Astrocyte of the cerebellum (primary cell): Measurements from ENCODE around the gene HEXA.

Source experiments
- DNase-seq: peaks from one replicate; pipeline ENCODE4 v3.0.0-alpha.2; 2011; ENCODE audit warnings: low read depth
- H3K4me3 ChIP-seq: 2 replicates; pipeline ENCODE4 v1.5.1; 2011; ENCODE audit warnings: mild to moderate bottlenecking, low read depth, low read length, moderate library complexity
- CTCF ChIP-seq: IDR thresholded peaks from 2 replicates; pipeline ENCODE4 v1.5.1; 2012; ENCODE audit warnings: low read length, low read depth, moderate library complexity, mild to moderate bottlenecking; ENCODE audit errors: missing control alignments
- in situ Hi-C: cut with HindIII; loops from 2 replicates; pipeline ENCODE4 v1.10.0; 2017; ENCODE audit warnings: low sequenced_read_pairs

The HEXA gene

GRCh38 chr15:72377331-72377730 lies 1.5 kb upstream of the HEXA start:
- in situ Hi-C loops: no loop called here
- no peak for TF ChIP-seq CTCF
- H3K4me3 ChIP-seq: no peak overlapping the region
- no peak for DNase-seq

- in situ Hi-C loops: no loop called here
- TF ChIP-seq CTCF: no peak
- H3K4me3 ChIP-seq: peak overlapping the region; percentile 98
- no peak for DNase-seq
Observed at GRCh38 chr15:72375501-72375845, 341 bp downstream of the HEXA start.

GRCh38 chr15:72372361-72372760 lies 3.5 kb downstream of the HEXA start:
- DNase-seq: no peak
- TF ChIP-seq CTCF: no peak
- in situ Hi-C loops: no loop called here
- no peak overlapping the region for H3K4me3 ChIP-seq

GRCh38 chr15:72369964-72370363 lies 5.8 kb downstream of the HEXA start:
- no peak for DNase-seq
- no peak overlapping the region for H3K4me3 ChIP-seq
- in situ Hi-C loops: no loop called here
- TF ChIP-seq CTCF: no peak

- in situ Hi-C loops: no loop called here
- no peak for TF ChIP-seq CTCF
- H3K4me3 ChIP-seq: no peak overlapping the region
- no peak for DNase-seq
Observed at GRCh38 chr15:72368899-72369298, 6.9 kb downstream of the HEXA start.

GRCh38 chr15:72368325-72368724 lies 7.5 kb downstream of the HEXA start:
- in situ Hi-C loops: no loop called here
- no peak overlapping the region for H3K4me3 ChIP-seq
- DNase-seq: no peak
- TF ChIP-seq CTCF: no peak

- in situ Hi-C loops: no loop called here
- TF ChIP-seq CTCF: no peak
- DNase-seq: no peak
- no peak overlapping the region for H3K4me3 ChIP-seq
Observed at GRCh38 chr15:72365844-72366243, 10.0 kb downstream of the HEXA start.
